HG03175 (cell line): ENCODE data around the gene SYT9.

Experiments used
- ATAC-seq: cut with Tn5 transposase; IDR thresholded peaks from one replicate; pipeline ENCODE4 v1.9.1; 2021; ENCODE audit warnings: mild to moderate bottlenecking, moderate library complexity; ENCODE audit not compliant: unreplicated experiment

The SYT9 gene

GRCh38 chr11:7457211-7457610 is 205.5 kb downstream of the SYT9 start:
- ATAC-seq, result no peak

DNA sequence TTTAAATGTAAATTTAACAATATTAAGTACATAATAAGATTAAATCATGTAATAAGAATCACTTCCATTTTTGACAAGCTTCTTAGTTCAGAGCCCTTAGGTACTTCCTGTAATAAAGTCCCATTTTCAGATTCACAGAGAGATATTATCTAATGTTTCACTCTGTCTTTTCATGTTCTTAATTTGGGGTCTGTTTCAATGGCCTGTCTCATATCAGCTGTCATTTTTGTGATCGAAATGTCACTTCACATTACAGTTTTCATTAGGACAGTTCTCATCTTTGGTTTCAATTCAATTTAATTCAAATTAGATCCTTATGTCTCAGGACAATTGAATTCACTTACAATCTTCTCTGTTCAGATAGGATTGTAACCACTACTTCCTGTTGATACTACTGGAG is 211.0 kb downstream of the SYT9 start:
- ATAC-seq, result no peak

DNA sequence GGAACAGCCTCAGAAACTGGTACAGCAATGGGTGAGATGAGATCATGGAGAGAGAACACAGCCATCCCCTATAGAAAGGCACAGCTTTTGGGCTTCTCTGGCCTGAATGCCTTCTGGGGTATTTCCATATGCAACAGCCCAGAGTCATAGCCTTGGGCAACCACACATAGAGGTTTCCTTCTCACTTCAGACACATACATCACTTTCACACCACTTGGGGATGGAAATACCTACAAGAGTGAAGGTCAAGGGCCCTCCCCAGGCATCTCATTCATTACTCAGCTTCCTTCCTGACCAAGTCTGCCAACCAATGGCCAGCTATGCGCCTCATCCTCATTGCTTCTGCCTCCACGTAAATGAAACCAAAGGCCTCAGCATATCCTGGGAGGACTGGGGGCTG is 215.9 kb downstream of the SYT9 start:
- ATAC-seq, result peak; percentile 71

GRCh38 chr11:7469351-7469865 is 217.7 kb downstream of the SYT9 start:
- ATAC-seq, result no peak

- ATAC-seq, result no peak
Measured at GRCh38 chr11:7471071-7471470, 219.4 kb downstream of the SYT9 start.

- peak; percentile 84 for ATAC-seq
Measured at GRCh38 chr11:7473717-7474116, 222.0 kb downstream of the SYT9 start.

DNA sequence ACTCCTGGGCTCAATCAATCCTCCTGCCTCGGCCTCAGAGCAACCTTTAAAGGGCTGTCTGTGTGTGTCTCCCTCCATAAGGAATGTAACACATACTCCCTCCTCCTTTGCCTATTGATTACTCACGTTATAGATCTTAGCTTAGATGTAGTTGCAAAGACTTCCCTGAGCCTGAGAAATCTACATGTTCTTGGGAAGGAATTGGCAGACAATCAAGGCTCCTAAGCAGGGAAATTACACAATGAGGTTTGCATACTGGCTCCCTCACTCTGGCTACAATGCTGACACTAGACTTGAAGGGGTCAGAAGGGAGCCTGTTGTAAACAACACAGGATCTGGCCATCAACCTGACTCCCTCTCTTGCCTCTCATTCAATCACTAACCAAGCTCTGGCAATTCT is 228.4 kb downstream of the SYT9 start:
- ATAC-seq, result no peak

- no peak for ATAC-seq
Measured at GRCh38 chr11:7484131-7484530, 232.4 kb downstream of the SYT9 start.

DNA sequence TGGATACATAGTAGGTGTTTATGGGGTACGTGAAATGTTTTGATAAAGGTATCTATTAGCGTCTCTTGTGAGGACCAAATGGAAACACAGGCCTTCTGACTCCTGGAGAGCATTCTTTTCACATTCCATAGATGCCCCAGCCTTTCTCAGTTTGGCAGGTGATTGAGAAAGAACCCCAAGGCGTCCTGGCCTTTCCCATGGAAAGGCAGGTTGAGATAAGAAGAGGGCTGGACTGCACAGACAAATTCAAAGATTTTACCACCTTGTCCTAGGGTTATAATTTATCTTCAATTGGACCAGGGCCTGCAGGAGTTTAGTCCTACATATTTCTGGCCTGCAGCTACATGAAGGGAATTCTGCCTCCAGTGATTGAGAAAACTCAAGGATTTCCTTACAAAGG is 232.9 kb downstream of the SYT9 start:
- ATAC-seq, result no peak

- no peak for ATAC-seq
Measured at GRCh38 chr11:7485186-7486097, 233.7 kb downstream of the SYT9 start, which contains the start of gene OLFML1. TSS of gene OLFML1 (plus strand) at chr11:7485506. CDS start at chr11:7485876, 370 bp downstream.

DNA sequence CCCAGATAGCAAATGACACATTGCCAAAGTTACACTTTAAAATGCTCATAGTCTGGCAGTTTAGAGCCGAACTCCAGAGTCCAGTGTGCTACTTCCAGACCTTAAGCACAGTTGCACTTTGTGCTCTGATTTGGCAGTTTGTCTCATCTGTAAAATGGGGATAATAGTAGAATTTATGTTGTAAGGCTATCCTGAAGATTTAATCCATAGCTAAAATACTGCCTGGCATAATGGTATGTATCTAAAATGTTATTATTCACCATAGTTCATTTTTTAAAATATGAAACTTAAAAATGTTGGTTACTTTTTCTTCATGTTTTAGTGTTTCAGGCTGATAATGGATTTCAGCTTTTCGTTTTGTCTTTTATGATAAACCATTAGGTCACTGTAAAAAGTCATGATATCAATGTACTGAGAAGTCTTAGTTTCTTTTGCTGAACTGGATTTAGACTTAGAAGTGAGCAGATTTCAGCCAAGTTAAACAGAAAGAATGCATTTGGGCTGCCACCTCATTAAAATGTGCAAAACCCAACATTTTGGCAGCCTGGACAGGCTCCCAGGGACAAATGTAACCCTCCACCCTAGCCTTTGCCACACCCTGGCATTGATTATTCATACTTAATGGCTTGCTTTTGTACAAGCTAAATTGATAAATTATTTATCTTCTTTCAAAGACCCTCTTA is 234.5 kb downstream of the SYT9 start:
- ATAC-seq, result no peak

GRCh38 chr11:7486781-7487140 is 235.1 kb downstream of the SYT9 start:
- no peak for ATAC-seq

DNA sequence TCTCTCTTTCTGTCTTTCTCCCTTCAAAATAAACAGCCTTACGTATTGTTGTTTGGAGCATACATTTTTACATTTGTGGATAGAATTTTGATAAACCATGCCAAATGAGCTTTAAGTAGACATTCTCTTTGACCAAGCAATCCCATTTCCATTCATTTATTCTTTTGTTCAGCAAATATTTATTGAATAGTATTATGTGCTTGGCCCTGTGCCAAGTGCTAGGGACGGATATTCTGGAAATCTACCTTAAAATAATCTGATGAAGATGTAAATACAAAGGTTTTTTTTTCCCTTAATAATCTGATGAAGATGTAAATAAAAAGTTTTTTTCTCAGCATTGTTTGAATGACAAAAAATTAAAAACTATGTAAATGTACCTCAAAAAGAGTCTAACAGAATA is 235.7 kb downstream of the SYT9 start:
- ATAC-seq, result no peak

GRCh38 chr11:7488681-7489080 is 237.0 kb downstream of the SYT9 start:
- ATAC-seq, result no peak

GRCh38 chr11:7489376-7489775 is 237.7 kb downstream of the SYT9 start:
- ATAC-seq, result no peak

GRCh38 chr11:7490054-7490453 is 238.3 kb downstream of the SYT9 start:
- ATAC-seq, result no peak

- ATAC-seq, result no peak
Measured at GRCh38 chr11:7490535-7490934, 238.8 kb downstream of the SYT9 start.

DNA sequence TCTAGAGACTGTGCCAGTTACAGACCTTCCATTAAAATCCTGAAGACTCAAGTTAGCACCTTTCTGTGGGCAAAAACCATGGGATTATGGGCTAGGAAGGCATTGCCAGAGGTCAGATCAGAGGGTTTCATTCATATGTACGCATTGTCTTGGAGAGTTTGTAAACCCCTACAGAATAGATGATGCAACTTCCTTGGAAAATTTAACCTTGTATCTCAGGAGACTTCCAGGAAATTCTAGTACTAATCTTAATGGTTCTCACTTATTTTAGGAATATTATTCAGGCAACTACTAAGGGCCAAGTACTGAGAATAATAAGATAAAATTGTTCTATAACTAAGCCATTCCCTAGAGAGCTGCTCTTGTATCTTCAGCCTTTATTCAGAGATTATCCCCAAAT is 240.5 kb downstream of the SYT9 start:
- no peak for ATAC-seq

DNA sequence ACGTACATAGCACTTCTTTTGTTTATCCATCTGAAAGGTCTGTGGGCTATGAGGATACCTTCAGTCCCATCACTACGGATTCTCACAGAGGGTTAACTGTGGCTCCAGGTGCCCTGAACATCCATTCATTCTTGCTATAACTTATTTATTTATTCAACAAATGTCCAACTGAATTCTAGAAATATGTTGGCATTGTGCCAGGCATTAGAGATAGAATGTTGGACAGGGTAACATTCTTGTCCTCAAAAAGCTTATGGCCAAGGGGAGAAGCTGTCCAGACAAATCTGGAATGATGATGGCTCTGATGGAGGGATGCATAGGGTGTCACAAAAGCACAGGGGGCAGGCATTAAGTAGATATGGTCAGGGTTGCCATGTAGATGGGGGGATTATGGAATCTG is 242.0 kb downstream of the SYT9 start:
- ATAC-seq, result no peak

DNA sequence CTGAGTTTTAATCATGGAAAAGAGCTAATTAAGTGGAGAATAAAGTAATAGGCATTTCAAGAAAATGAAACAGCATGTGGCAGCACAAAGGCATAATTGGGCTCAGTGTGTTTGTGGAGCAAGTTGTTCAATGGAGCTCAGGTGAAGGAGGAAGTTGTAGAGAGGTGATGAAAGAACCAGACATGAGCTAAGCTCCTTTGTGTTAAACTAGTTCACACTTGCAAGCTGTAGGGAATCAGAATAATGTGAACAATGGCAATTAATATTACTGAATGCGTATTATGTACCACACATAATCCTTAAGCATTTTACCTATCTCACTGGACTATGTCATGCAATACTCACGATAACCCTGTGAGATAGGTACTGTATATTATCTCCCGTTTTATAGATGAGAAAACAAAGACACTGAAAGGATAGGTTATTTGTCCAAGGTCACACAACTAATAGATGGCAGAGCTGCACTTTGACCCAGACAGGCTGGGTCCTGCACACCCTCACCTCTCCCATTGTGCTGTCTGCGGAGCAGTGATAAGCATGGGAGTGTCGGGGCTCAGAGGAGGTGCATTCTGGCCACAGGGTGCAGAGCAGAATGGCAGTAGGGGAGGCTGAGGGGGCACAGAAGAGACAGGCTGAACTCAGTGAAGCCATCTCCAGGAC is 242.5 kb downstream of the SYT9 start:
- ATAC-seq, result no peak

GRCh38 chr11:7495882-7496551 is 244.3 kb downstream of the SYT9 start:
- ATAC-seq, result peak; percentile 94
